Keratinocyte (primary cell): ENCODE measurements around the gene MAP3K9. TPM values are rescaled to one million over a fixed set of nuclear protein-coding genes. Genes with fewer than 3 reads are reported as not detected.
"Not testable (repeated sequence)": the region's sequence is repeated elsewhere in the genome, so short reads cannot be mapped to it uniquely, and the experiment has no call there.

Experiments used
- DNase-seq: peaks from one replicate; pipeline ENCODE4 v3.0.0-alpha.2; 2011; ENCODE audit warnings: low read depth, missing footprints, low spot score
- FAIRE-seq: peaks from 2 replicates; lab custom pipeline; 2011; peaks lifted over from hg19 to GRCh38; lab: Jason Lieb, UNC
- H2AFZ ChIP-seq: 2 replicates; pipeline ENCODE4 v1.6.0; 2012; ENCODE audit warnings: low read length, control low read depth, inconsistent platforms; ENCODE audit not compliant: control insufficient read depth
- H3K27ac ChIP-seq: 2 replicates; pipeline ENCODE4 v1.5.1; 2011; ENCODE audit warnings: low read length; ENCODE audit not compliant: control insufficient read depth, insufficient read depth
- H3K27me3 ChIP-seq: 3 replicates; pipeline ENCODE4 v1.6.0; 2011; ENCODE audit warnings: low read length; ENCODE audit not compliant: control insufficient read depth, insufficient read depth; ENCODE audit errors: extremely low read depth
- H3K36me3 ChIP-seq, 2 experiments: 2 replicates in 1 of 2; 3 replicates in 1 of 2; pipeline ENCODE4 v1.5.1; 2011; ENCODE audit warnings: low read length in 2 of 2, mild to moderate bottlenecking in 1 of 2; ENCODE audit not compliant: control insufficient read depth in 2 of 2, insufficient read depth in 2 of 2; ENCODE audit errors: extremely low read depth in 1 of 2
- H3K4me1 ChIP-seq: 3 replicates; pipeline ENCODE4 v1.5.1; 2011; ENCODE audit warnings: low read length; ENCODE audit not compliant: control insufficient read depth, insufficient read depth; ENCODE audit errors: extremely low read depth
- H3K4me2 ChIP-seq: 3 replicates; pipeline ENCODE4 v1.6.0; 2011; ENCODE audit warnings: low read depth, low read length; ENCODE audit not compliant: control insufficient read depth, insufficient read depth; ENCODE audit errors: extremely low read depth
- H3K4me3 ChIP-seq, 3 experiments: fragments of 200-600 bp in 1 of 3; sonication (generic) in 1 of 3; 2 replicates in 2 of 3; 3 replicates in 1 of 3; pipeline ENCODE4 v1.5.1; 2011 to 2016; ENCODE audit warnings: low read length in 3 of 3, mild to moderate bottlenecking in 3 of 3, control low read depth in 2 of 3, inconsistent platforms in 1 of 3, low read depth in 1 of 3, mixed read lengths in 1 of 3, mixed run types in 1 of 3, moderate library complexity in 1 of 3; ENCODE audit not compliant: control insufficient read depth in 2 of 3, insufficient read depth in 2 of 3; ENCODE audit errors: extremely low read depth in 1 of 3
- H3K79me2 ChIP-seq: 2 replicates; pipeline ENCODE4 v1.6.0; 2012; ENCODE audit warnings: low read length; ENCODE audit not compliant: control insufficient read depth, insufficient read depth
- H3K9ac ChIP-seq: 3 replicates; pipeline ENCODE4 v1.6.0; 2011; ENCODE audit warnings: low read length; ENCODE audit not compliant: control insufficient read depth, insufficient read depth; ENCODE audit errors: extremely low read depth
- H3K9me1 ChIP-seq: 3 replicates; pipeline ENCODE4 v1.6.0; 2011; ENCODE audit warnings: low read length; ENCODE audit not compliant: control insufficient read depth, insufficient read depth; ENCODE audit errors: extremely low read depth
- H3K9me3 ChIP-seq: 2 replicates; pipeline ENCODE4 v1.5.1; 2012; ENCODE audit warnings: low read depth, low read length; ENCODE audit not compliant: control insufficient read depth
- H4K20me1 ChIP-seq: 3 replicates; pipeline ENCODE4 v1.6.0; 2011; ENCODE audit warnings: low read length; ENCODE audit not compliant: control insufficient read depth, insufficient read depth; ENCODE audit errors: extremely low read depth
- CTCF ChIP-seq, 3 experiments: IDR thresholded peaks in 1 of 3; conservative IDR thresholded peaks in 1 of 3; optimal IDR thresholded peaks in 1 of 3; 2 replicates in 2 of 3; 3 replicates in 1 of 3; pipeline versions ENCODE3 to v1.5.1; 2011; ENCODE audit warnings: low read length in 3 of 3, mild to moderate bottlenecking in 3 of 3, moderate library complexity in 2 of 3, control low read depth in 1 of 3, inconsistent platforms in 1 of 3; ENCODE audit not compliant: insufficient read depth in 2 of 3; ENCODE audit errors: extremely low read depth in 1 of 3
- EZH2 ChIP-seq: IDR thresholded peaks from one replicate; pipeline ENCODE4 v1.6.1; 2012; ENCODE audit warnings: inconsistent platforms, mild to moderate bottlenecking, low read length, moderate library complexity
- dilution Hi-C: fragments of 300-500 bp; cut with MboI; formaldehyde crosslinking; loops from one replicate; pipeline ENCODE4 v1.7.0; 2020; ENCODE audit warnings: low sequenced_read_pairs; ENCODE audit not compliant: extremely low pct_ligation_motif_present
- polyA plus RNA-seq, 5 experiments: library from polyadenylated mRNA; depleted of rRNA in 3 of 5; stranded (reverse) in 3 of 5; stranded (forward) in 1 of 5; unstranded in 1 of 5; fragments of >200 nt; gene quantifications; 1 replicate in 1 of 5; 2 replicates in 3 of 5; 3 replicates in 1 of 5; pipeline versions ENCODE4 v1.2.1 to v1.2.3, GENCODE V29; 2011 to 2012; ENCODE audit warnings: missing spikeins in 2 of 5, low read depth in 1 of 5, low replicate concordance in 1 of 5

The MAP3K9 gene
- polyA plus RNA-seq, 1 donor (not counting 4 experiments of a cell fraction or from before 2014, with no cell fraction given) = 7.2 TPM

- no peaks in the 10 kb centered on the region for H4K20me1 ChIP-seq
- H3K4me3 ChIP-seq = no peak overlapping the region
- no peaks in the 10 kb centered on the region for H3K9me3 ChIP-seq
- no peaks in the 10 kb centered on the region for H3K27me3 ChIP-seq
- H3K9me1 ChIP-seq = no peaks in the 10 kb centered on the region
- TF ChIP-seq EZH2 (no peak), CTCF (optimal IDR thresholded peaks at IDR 0.05 in 1 of 3, IDR thresholded peaks at IDR 0.05 in 1 of 3, conservative IDR thresholded peaks at IDR 0.05 in 1 of 3; ENCODE audit: extremely low read depth in 1 of 3, insufficient read depth in 2 of 3, low read length in 3 of 3) (no peak)
- dilution Hi-C loops = no loop called here
- peaks cover 16% of the 10 kb centered on the region for H3K4me1 ChIP-seq
- H3K9ac ChIP-seq = no peak overlapping the region
- no peaks in the 10 kb centered on the region for H3K36me3 ChIP-seq
- no peak overlapping the region for H3K4me2 ChIP-seq
- H2AFZ ChIP-seq = no peak overlapping the region
- H3K79me2 ChIP-seq = no peaks in the 10 kb centered on the region
- H3K27ac ChIP-seq = no peak overlapping the region
- FAIRE-seq (no peak), DNase-seq (no peak)
These were observed 46.2 kb upstream of the MAP3K9 start for GRCh38 chr14:70855486-70855885.

GRCh38 chr14:70853658-70854057 is 44.3 kb upstream of the MAP3K9 start:
- dilution Hi-C loops, H3K27me3 ChIP-seq, H3K4me3 ChIP-seq, H3K27ac ChIP-seq, H3K9ac ChIP-seq, H2AFZ ChIP-seq, H3K9me1 ChIP-seq, H3K4me2 ChIP-seq, H3K36me3 ChIP-seq, H4K20me1 ChIP-seq, FAIRE-seq, DNase-seq, H3K79me2 ChIP-seq, H3K9me3 ChIP-seq: not testable (repeated sequence)
- peaks cover 16% of the 10 kb centered on the region for H3K4me1 ChIP-seq

- FAIRE-seq (no peak), DNase-seq (no peak)
- no peak overlapping the region for H3K4me2 ChIP-seq
- H3K4me3 ChIP-seq = no peak overlapping the region
- H3K9ac ChIP-seq = no peak overlapping the region
- H3K36me3 ChIP-seq = no peaks in the 10 kb centered on the region
- H3K9me3 ChIP-seq = no peaks in the 10 kb centered on the region
- H2AFZ ChIP-seq = no peak overlapping the region
- dilution Hi-C loops = no loop called here
- no peak overlapping the region for H3K27ac ChIP-seq
- no peaks in the 10 kb centered on the region for H4K20me1 ChIP-seq
- no peaks in the 10 kb centered on the region for H3K9me1 ChIP-seq
- TF ChIP-seq EZH2 (no peak), CTCF (optimal IDR thresholded peaks at IDR 0.05 in 1 of 3, IDR thresholded peaks at IDR 0.05 in 1 of 3, conservative IDR thresholded peaks at IDR 0.05 in 1 of 3; ENCODE audit: extremely low read depth in 1 of 3, insufficient read depth in 2 of 3, low read length in 3 of 3) (no peak)
- H3K79me2 ChIP-seq = no peaks in the 10 kb centered on the region
- H3K4me1 ChIP-seq = no peaks in the 10 kb centered on the region
- no peaks in the 10 kb centered on the region for H3K27me3 ChIP-seq
These were observed 38.2 kb upstream of the MAP3K9 start for GRCh38 chr14:70847406-70848090.
